Small intestine (tissue), 7 donors: Measurements from ENCODE around the gene WDR5B. TPM values are rescaled to one million over a fixed set of nuclear protein-coding genes. Genes with fewer than 3 reads are reported as not detected.

Experiments used
- DNase-seq, 2 donors: peaks; one replicate each; pipeline versions ENCODE4 v3.0.0 to v3.0.0-alpha.2; 2013
- FAIRE-seq: peaks from 2 replicates; lab custom pipeline; 2012; peaks lifted over from hg19 to GRCh38; lab: Jason Lieb, UNC
- H3K27ac ChIP-seq, 3 donors: one replicate each; pipeline ENCODE4 v1.5.1; 2013; ENCODE audit warnings: low read length in 2 of 3, mild to moderate bottlenecking in 2 of 3, control low read depth in 1 of 3, inconsistent platforms in 1 of 3, low read depth in 1 of 3, moderate library complexity in 1 of 3
- H3K27me3 ChIP-seq, 3 donors: one replicate each; pipeline ENCODE4 v1.6.1; 2013; ENCODE audit warnings: low read length in 3 of 3, inconsistent platforms in 1 of 3; ENCODE audit not compliant: control insufficient read depth in 3 of 3, insufficient read depth in 3 of 3
- H3K36me3 ChIP-seq, 3 donors: one replicate each; pipeline ENCODE4 v1.6.1; 2013; ENCODE audit warnings: low read length in 3 of 3, inconsistent platforms in 1 of 3, low read depth in 1 of 3, mild to moderate bottlenecking in 1 of 3, moderate library complexity in 1 of 3; ENCODE audit not compliant: control insufficient read depth in 3 of 3, insufficient read depth in 2 of 3
- H3K4me1 ChIP-seq, 3 donors: one replicate each; pipeline ENCODE4 v1.6.1; 2013; ENCODE audit warnings: low read length in 2 of 3, inconsistent platforms in 1 of 3, low read depth in 1 of 3, mild to moderate bottlenecking in 1 of 3, moderate library complexity in 1 of 3; ENCODE audit not compliant: control insufficient read depth in 3 of 3, insufficient read depth in 2 of 3
- H3K4me3 ChIP-seq, 3 donors: one replicate each; pipeline ENCODE4 v1.5.1; 2013; ENCODE audit warnings: low read length in 3 of 3, control low read depth in 1 of 3, inconsistent platforms in 1 of 3, low read depth in 1 of 3, mild to moderate bottlenecking in 1 of 3, moderate library complexity in 1 of 3
- H3K9me3 ChIP-seq, 2 donors: one replicate each; pipeline ENCODE4 v1.6.1; 2013; ENCODE audit warnings: low read depth in 1 of 2, low read length in 1 of 2; ENCODE audit not compliant: control insufficient read depth in 2 of 2, insufficient read depth in 1 of 2
- WGBS, 3 donors: extraction: QIAGEN DNeasy Blood & Tissue Kit; methylation state at CpG; one replicate each; pipeline ENCODE4 v1.1.7; 2013; 5-methylcytosine and 5-hydroxymethylcytosine counted together
- polyA plus RNA-seq, 4 donors: library from polyadenylated mRNA; stranded (reverse) in 3 of 4; unstranded in 1 of 4; fragments of 200-250 nt in 3 of 4; fragments of 120-200 nt in 1 of 4; gene quantifications; one replicate each; pipeline versions ENCODE4 v1.2.1 to v1.2.3, GENCODE V29; 2013
- donor health status: healthy with polysubstance abuse.
- donor health status: control.
- donor health status: control.
- donor health status: Bipolar disorder and iron deficiency.
- donor health status: healthy.

The WDR5B gene
- polyA plus RNA-seq, 4 donors, result 1.6 to 8.3 (median 2.7) TPM

GRCh38 chr3:122407946-122408345, 7.9 kb downstream of the WDR5B start:
- H3K4me1 ChIP-seq, result no peaks in the 10 kb centered on the region
- DNase-seq (no peak), FAIRE-seq (no peak)
- H3K27ac ChIP-seq, result no peak overlapping the region
- no peaks in the 10 kb centered on the region for H3K9me3 ChIP-seq
- no peak overlapping the region for H3K4me3 ChIP-seq
- 88 to 89% (median 89%) methylated on average over 1 of the region's 1 CpG for WGBS, 3 donors
- peaks cover 3 to 22% (median 19%) of the 10 kb centered on the region in 3 donors for H3K36me3 ChIP-seq
- no peaks in the 10 kb centered on the region for H3K27me3 ChIP-seq

GRCh38 chr3:122406198-122406597, 9.7 kb downstream of the WDR5B start:
- H3K27ac ChIP-seq, result no peak overlapping the region
- 82 to 91% (median 89%) methylated on average over 4 of the region's 4 CpGs for WGBS, 3 donors
- no peaks in the 10 kb centered on the region for H3K4me1 ChIP-seq
- H3K27me3 ChIP-seq, result no peaks in the 10 kb centered on the region
- DNase-seq (no peak), FAIRE-seq (no peak)
- no peak overlapping the region for H3K4me3 ChIP-seq
- peaks cover 3 to 19% (median 17%) of the 10 kb centered on the region in 3 donors for H3K36me3 ChIP-seq
- H3K9me3 ChIP-seq, result no peaks in the 10 kb centered on the region

- no peak for FAIRE-seq
- no peak overlapping the region for H3K4me3 ChIP-seq
- H3K4me1 ChIP-seq, result no peaks in the 10 kb centered on the region
- DNase-seq, result no peak
- H3K36me3 ChIP-seq, result peaks cover 3 to 19% (median 15%) of the 10 kb centered on the region in 3 donors
- H3K27me3 ChIP-seq, result no peaks in the 10 kb centered on the region
- H3K27ac ChIP-seq, result no peak overlapping the region
- no peaks in the 10 kb centered on the region for H3K9me3 ChIP-seq
- 81 to 92% (median 91%) methylated on average over 3 of the region's 3 CpGs for WGBS, 3 donors
Measured at GRCh38 chr3:122405015-122405414, 10.8 kb downstream of the WDR5B start.

GRCh38 chr3:122403489-122403888, 12.4 kb downstream of the WDR5B start:
- Histone ChIP-seq H3K27ac (no peak overlapping the region), H3K4me1 (no peaks in the 10 kb centered on the region), H3K27me3 (no peaks in the 10 kb centered on the region), H3K36me3 (peaks cover 3 to 13% (median 11%) of the 10 kb centered on the region in 3 donors), H3K4me3 (no peak overlapping the region), H3K9me3 (no peaks in the 10 kb centered on the region)
- 86 to 88% (median 87%) methylated on average over 6 of the region's 6 CpGs for WGBS, 3 donors
- DNase-seq (no peak), FAIRE-seq (no peak)

- H3K4me3 ChIP-seq, result no peak overlapping the region
- 97 to 100% (median 99%) methylated on average over 2 of the region's 2 CpGs for WGBS, 3 donors
- no peaks in the 10 kb centered on the region for H3K27me3 ChIP-seq
- FAIRE-seq (no peak), DNase-seq (no peak)
- peaks cover 0 to 3% (median 0%) of the 10 kb centered on the region in 3 donors for H3K36me3 ChIP-seq
- no peak overlapping the region for H3K27ac ChIP-seq
- no peaks in the 10 kb centered on the region for H3K9me3 ChIP-seq
- H3K4me1 ChIP-seq, result no peaks in the 10 kb centered on the region
Measured at GRCh38 chr3:122398920-122399319, 16.9 kb downstream of the WDR5B start.

- Histone ChIP-seq H3K36me3 (peaks cover 0 to 5% (median 0%) of the 10 kb centered on the region in 3 donors), H3K27ac (no peak overlapping the region), H3K9me3 (no peaks in the 10 kb centered on the region), H3K27me3 (no peaks in the 10 kb centered on the region), H3K4me1 (peaks cover 0 to 2% (median 0%) of the 10 kb centered on the region in 3 donors), H3K4me3 (no peak overlapping the region)
- WGBS, 3 donors, result 89 to 100% (median 95%) methylated on average over 1 of the region's 1 CpG
- no peak for FAIRE-seq
- DNase-seq, result no peak
Measured at GRCh38 chr3:122397201-122397600, 18.7 kb downstream of the WDR5B start.

GRCh38 chr3:122396511-122396910, 19.4 kb downstream of the WDR5B start:
- peaks cover 0 to 2% (median 0%) of the 10 kb centered on the region in 3 donors for H3K4me1 ChIP-seq
- no peaks in the 10 kb centered on the region for H3K9me3 ChIP-seq
- no peak overlapping the region for H3K27ac ChIP-seq
- FAIRE-seq, result no peak
- DNase-seq, result no peak
- no peak overlapping the region for H3K4me3 ChIP-seq
- H3K36me3 ChIP-seq, result peaks cover 0 to 5% (median 0%) of the 10 kb centered on the region in 3 donors
- no peaks in the 10 kb centered on the region for H3K27me3 ChIP-seq

GRCh38 chr3:122395582-122395981, 20.3 kb downstream of the WDR5B start:
- DNase-seq (no peak), FAIRE-seq (no peak)
- Histone ChIP-seq H3K9me3 (no peaks in the 10 kb centered on the region), H3K4me1 (peaks cover 0 to 2% (median 0%) of the 10 kb centered on the region in 3 donors), H3K27ac (no peak overlapping the region), H3K27me3 (no peaks in the 10 kb centered on the region), H3K36me3 (peaks cover 0 to 5% (median 0%) of the 10 kb centered on the region in 3 donors), H3K4me3 (no peak overlapping the region)
- WGBS, 3 donors, result 62 to 65% (median 65%) methylated on average over 3 of the region's 3 CpGs

- H3K4me3 ChIP-seq, result no peak overlapping the region
- no peaks in the 10 kb centered on the region for H3K27me3 ChIP-seq
- no peak overlapping the region for H3K27ac ChIP-seq
- DNase-seq (no peak), FAIRE-seq (no peak)
- H3K36me3 ChIP-seq, result peaks cover 0 to 5% (median 0%) of the 10 kb centered on the region in 3 donors
- H3K9me3 ChIP-seq, result no peaks in the 10 kb centered on the region
- peaks cover 0 to 2% (median 0%) of the 10 kb centered on the region in 3 donors for H3K4me1 ChIP-seq
- 59 to 83% (median 76%) methylated on average over 1 of the region's 1 CpG for WGBS, 3 donors
Measured at GRCh38 chr3:122394173-122394572, 21.7 kb downstream of the WDR5B start.
